ENCODE data around the gene SHISAL1.

Gene SHISAL1

DNA sequence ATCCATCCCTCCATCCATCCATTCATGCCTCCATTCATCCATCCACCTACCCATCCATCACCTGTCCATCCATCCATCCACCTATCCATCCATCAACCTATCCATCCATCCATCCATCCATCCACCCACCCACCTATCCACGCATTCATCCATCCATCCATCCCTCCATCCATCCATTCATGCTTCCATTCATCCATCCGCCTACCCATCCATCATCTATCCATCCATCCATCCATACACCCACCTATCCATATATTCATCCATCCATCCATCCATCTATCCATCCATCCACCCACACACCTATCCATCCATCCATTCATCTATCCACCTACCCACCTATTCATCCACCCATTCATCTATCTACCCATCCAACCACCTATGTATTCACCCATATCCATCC is 118.2 kb downstream of the SHISAL1 start:
- no peak overlapping the region for H3K27ac ChIP-seq (replicated peaks)
- TF ChIP-seq, protein P1, sequence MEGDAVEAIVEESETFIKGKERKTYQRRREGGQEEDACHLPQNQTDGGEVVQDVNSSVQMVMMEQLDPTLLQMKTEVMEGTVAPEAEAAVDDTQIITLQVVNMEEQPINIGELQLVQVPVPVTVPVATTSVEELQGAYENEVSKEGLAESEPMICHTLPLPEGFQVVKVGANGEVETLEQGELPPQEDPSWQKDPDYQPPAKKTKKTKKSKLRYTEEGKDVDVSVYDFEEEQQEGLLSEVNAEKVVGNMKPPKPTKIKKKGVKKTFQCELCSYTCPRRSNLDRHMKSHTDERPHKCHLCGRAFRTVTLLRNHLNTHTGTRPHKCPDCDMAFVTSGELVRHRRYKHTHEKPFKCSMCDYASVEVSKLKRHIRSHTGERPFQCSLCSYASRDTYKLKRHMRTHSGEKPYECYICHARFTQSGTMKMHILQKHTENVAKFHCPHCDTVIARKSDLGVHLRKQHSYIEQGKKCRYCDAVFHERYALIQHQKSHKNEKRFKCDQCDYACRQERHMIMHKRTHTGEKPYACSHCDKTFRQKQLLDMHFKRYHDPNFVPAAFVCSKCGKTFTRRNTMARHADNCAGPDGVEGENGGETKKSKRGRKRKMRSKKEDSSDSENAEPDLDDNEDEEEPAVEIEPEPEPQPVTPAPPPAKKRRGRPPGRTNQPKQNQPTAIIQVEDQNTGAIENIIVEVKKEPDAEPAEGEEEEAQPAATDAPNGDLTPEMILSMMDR (IDR thresholded peaks at IDR 0.05; ENCODE audit: insufficient read depth, low read length), result no peak
- TF ChIP-seq POLR2AphosphoS5 (IDR thresholded peaks at IDR 0.05; ENCODE audit: low read depth), result no peak
- no peak for TF ChIP-seq GABPA (IDR thresholded peaks at IDR 0.05; ENCODE audit: low read depth)
- TF ChIP-seq SPI1 (IDR thresholded peaks at IDR 0.05; ENCODE audit: borderline replicate concordance, low read depth), result no peak
- TF ChIP-seq, protein P2, sequence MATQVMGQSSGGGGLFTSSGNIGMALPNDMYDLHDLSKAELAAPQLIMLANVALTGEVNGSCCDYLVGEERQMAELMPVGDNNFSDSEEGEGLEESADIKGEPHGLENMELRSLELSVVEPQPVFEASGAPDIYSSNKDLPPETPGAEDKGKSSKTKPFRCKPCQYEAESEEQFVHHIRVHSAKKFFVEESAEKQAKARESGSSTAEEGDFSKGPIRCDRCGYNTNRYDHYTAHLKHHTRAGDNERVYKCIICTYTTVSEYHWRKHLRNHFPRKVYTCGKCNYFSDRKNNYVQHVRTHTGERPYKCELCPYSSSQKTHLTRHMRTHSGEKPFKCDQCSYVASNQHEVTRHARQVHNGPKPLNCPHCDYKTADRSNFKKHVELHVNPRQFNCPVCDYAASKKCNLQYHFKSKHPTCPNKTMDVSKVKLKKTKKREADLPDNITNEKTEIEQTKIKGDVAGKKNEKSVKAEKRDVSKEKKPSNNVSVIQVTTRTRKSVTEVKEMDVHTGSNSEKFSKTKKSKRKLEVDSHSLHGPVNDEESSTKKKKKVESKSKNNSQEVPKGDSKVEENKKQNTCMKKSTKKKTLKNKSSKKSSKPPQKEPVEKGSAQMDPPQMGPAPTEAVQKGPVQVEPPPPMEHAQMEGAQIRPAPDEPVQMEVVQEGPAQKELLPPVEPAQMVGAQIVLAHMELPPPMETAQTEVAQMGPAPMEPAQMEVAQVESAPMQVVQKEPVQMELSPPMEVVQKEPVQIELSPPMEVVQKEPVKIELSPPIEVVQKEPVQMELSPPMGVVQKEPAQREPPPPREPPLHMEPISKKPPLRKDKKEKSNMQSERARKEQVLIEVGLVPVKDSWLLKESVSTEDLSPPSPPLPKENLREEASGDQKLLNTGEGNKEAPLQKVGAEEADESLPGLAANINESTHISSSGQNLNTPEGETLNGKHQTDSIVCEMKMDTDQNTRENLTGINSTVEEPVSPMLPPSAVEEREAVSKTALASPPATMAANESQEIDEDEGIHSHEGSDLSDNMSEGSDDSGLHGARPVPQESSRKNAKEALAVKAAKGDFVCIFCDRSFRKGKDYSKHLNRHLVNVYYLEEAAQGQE (IDR thresholded peaks at IDR 0.05; ENCODE audit: insufficient replicate concordance, low read depth), result no peak
- no peaks in the 10 kb centered on the region for H3K27me3 ChIP-seq (ENCODE audit: insufficient read depth, poor library complexity, severe bottlenecking)
- no peak for DNase-seq (ENCODE audit: low read depth in 1 of 2, low spot score in 1 of 2)
- no peak overlapping the region for H3K4me3 ChIP-seq (replicated peaks; ENCODE audit: insufficient read depth, low read length)

Data from HL-60 (cell line).